ENCODE measurements around the gene TNFRSF11A.

Gene TNFRSF11A

DNA sequence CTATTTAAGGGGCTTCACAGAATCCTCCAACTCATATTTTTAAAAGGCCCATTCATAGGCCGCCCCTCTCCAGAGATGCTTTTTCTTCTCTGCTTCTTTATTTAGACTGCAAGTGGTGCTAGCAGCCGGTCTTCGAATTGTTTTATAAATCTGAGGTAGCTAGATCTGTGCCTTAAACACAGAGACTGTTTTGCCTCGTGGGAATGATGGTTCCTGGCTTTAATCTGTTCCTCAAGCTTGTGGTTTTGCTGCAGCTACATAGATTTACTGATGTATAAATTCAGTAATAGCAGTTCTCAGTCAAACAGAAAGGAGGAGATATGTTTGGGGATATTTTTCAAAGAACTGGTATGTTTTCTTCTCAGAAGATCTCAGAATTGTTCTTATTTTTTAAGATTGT is 45.3 kb downstream of the TNFRSF11A start:
- TF ChIP-seq, protein P1, sequence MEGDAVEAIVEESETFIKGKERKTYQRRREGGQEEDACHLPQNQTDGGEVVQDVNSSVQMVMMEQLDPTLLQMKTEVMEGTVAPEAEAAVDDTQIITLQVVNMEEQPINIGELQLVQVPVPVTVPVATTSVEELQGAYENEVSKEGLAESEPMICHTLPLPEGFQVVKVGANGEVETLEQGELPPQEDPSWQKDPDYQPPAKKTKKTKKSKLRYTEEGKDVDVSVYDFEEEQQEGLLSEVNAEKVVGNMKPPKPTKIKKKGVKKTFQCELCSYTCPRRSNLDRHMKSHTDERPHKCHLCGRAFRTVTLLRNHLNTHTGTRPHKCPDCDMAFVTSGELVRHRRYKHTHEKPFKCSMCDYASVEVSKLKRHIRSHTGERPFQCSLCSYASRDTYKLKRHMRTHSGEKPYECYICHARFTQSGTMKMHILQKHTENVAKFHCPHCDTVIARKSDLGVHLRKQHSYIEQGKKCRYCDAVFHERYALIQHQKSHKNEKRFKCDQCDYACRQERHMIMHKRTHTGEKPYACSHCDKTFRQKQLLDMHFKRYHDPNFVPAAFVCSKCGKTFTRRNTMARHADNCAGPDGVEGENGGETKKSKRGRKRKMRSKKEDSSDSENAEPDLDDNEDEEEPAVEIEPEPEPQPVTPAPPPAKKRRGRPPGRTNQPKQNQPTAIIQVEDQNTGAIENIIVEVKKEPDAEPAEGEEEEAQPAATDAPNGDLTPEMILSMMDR (IDR thresholded peaks at IDR 0.05; ENCODE audit: insufficient read depth, missing control alignments): no peak
- DNase-seq (ENCODE audit: insufficient read length, low spot score) (no peak), FAIRE-seq (peak; percentile 87)

DNA sequence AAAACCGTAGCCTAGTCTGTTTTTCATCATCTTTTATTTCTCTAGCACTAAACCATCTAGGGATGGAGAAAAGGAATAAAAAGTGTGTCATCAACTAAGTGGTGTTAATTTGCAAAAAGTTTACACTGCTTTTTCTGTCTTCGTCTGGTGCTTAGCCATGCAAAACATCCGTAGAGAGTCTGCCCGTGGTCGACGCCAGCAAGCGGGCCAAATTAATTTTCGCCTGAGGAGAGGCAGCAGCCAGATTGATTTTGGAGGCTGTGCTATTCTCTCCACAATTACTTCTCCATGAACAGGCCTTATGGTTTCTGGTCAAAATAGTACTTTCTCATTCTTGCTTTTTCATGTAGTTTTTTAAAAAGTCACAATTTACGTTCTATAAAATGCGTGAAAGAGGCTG is 46.3 kb downstream of the TNFRSF11A start:
- DNase-seq (ENCODE audit: insufficient read length, low spot score) (no peak), FAIRE-seq (no peak)
- TF ChIP-seq, protein P1 (IDR thresholded peaks at IDR 0.05; ENCODE audit: insufficient read depth, missing control alignments): no peak

DNA sequence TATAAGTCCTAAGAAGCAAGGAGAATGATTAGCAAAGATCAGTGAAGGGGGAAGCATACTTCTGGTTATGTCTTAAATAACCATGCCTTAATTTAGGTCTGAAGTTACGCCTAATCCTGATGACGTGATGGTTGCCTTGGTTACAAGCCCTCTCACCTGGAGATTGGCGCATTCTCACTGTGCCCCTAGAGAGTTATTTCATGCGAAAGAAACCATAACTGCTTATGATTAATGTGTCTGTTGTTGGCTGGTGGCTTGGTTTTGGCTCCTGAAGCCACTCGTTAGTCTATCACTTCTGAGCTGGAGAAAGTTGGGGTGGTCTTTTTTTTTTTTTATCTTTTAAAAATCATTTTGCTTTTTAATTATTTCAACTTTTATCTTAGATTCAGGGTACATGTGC is 47.0 kb downstream of the TNFRSF11A start:
- FAIRE-seq (peak; percentile 99), DNase-seq (ENCODE audit: insufficient read length, low spot score) (no peak)
- TF ChIP-seq, protein P1 (IDR thresholded peaks at IDR 0.05; ENCODE audit: insufficient read depth, missing control alignments): no peak

DNA sequence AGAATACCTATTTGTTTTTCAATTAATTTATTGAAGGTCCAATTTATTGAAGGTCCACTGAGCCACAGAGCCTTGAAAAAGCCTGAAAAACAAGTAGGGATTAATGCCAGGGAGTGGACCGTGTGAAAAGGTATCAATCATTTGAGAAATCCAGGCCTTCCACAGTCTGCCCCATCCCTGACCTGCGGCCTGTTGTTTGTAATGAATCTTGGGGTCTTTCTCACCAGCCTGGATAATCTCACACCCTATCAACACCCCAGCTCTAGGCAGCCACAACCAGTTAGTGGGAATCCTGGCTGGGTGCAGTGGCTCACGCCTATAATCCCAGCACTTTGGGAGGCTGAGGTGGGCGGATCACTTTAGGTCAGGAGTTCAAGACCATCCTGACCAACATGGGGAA is 47.8 kb downstream of the TNFRSF11A start:
- TF ChIP-seq, protein P1 (IDR thresholded peaks at IDR 0.05; ENCODE audit: insufficient read depth, missing control alignments): no peak
- FAIRE-seq (no peak), DNase-seq (ENCODE audit: insufficient read length, low spot score) (no peak)

DNA sequence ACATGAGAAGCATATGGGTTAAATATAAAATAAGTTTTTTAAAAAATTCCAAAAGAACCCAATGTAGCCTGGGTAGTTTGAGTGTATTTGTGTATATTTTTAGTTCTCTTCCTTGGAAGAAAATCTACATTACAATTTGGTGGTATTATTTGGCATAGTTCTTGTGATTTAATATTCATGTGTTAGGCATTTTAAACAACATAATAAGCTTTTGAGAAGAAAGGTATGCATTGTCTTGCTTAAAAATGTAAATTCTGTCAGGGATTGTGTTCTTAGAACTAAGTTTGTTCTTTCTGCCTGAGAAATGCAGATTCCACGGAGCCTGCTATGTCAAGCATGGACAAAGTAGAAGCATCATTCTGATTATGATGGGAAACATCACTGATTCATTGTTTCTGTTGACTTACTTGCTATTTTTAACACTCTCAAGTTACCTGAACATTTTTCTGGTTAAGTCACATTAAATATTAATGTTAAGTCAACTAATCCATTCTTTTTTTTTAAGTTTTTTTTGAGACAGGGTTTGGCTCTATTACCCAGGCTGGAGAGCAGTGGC is 49.4 kb downstream of the TNFRSF11A start:
- FAIRE-seq (peak; percentile 98), DNase-seq (ENCODE audit: insufficient read length, low spot score) (no peak)
- TF ChIP-seq, protein P1 (IDR thresholded peaks at IDR 0.05; ENCODE audit: insufficient read depth, missing control alignments): no peak

DNA sequence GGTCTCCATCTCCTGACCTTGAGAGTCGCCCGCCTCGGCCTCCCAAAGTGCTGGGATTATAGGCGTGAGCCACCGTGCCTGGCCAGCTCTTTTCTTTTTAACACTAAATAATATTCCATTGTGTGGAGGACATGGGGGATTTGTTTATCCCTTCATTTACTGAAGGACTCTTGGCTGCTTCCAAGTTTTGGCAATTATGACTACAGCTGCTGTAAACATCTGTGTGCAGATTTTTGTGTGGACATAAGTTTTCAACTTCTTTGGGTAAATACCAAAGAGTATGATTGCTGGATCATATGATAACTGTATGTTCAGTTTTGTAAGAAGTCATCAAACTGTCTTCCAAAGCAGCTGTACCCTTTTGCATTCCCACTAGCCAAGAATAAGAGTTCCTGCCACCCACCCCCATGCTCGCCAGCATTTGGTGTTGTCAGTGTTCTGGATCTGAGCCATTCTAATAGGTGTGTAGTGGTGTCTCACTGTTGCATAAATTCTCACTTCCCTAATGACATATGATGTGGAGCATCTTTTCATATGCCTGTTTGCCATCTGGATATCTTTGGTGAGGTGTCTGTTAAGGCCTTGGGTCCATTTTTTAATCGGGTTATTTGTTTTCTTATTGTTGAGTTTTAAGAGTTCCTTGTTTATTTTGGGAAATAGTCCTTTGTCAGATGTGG is 52.2 kb downstream of the TNFRSF11A start:
- DNase-seq (ENCODE audit: insufficient read length, low spot score): no peak
- FAIRE-seq: peak; percentile 94
- TF ChIP-seq, protein P1 (IDR thresholded peaks at IDR 0.05; ENCODE audit: insufficient read depth, missing control alignments): no peak

DNA sequence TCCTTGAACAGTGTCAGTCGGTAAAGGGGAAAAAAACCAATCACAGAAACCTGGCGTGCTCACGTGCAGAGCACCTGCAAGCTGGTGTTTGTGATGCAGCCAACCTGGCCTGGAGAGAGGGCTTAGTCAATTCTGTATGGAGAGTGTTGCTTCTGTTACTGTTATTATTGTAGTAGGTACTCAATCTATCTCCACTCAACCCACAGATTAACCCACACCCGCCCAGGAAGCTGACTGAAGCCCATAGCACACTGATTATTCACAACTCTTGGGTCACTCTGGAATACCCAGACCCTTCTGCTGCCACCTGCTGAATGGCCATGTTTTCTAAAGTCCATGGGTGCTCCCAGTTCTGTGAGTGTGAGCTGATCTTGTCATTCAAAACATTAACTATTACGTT is 53.9 kb downstream of the TNFRSF11A start:
- DNase-seq (ENCODE audit: insufficient read length, low spot score): no peak
- peak; percentile 11 for FAIRE-seq
- TF ChIP-seq, protein P1 (IDR thresholded peaks at IDR 0.05; ENCODE audit: insufficient read depth, missing control alignments): no peak

Data from D721Med (cell line).